ENCODE data around the gene STUM.
"Not testable (repeated sequence)": the region's sequence is repeated elsewhere in the genome, so short reads cannot be mapped to it uniquely, and the experiment has no call there.

STUM gene

GRCh38 chr1:226589008-226589733 is 40.6 kb downstream of the STUM start:
- Histone ChIP-seq H3K9me3 (ENCODE audit: control insufficient read depth, low read length) (no peaks in the 10 kb centered on the region), H3K36me3 (ENCODE audit: control insufficient read depth, insufficient read depth, low read length) (no peaks in the 10 kb centered on the region), H3K4me1 (ENCODE audit: control insufficient read depth, insufficient read depth, low read length, poor library complexity, severe bottlenecking) (no peaks in the 10 kb centered on the region), H3K27me3 (replicated peaks; ENCODE audit: control insufficient read depth, insufficient read depth, low read length, poor library complexity, severe bottlenecking) (no peaks in the 10 kb centered on the region), H3K27ac (ENCODE audit: insufficient read depth, low read length, poor library complexity, severe bottlenecking) (no peak overlapping the region), H3K4me3 (ENCODE audit: insufficient read depth, low read depth, low read length, poor library complexity, severe bottlenecking) (no peak overlapping the region)
- no peak for DNase-seq

- H3K36me3 ChIP-seq (ENCODE audit: control insufficient read depth, insufficient read depth, low read length) = no peaks in the 10 kb centered on the region
- H3K27me3 ChIP-seq (replicated peaks; ENCODE audit: control insufficient read depth, insufficient read depth, low read length, poor library complexity, severe bottlenecking) = no peaks in the 10 kb centered on the region
Observed at GRCh38 chr1:226590614-226591013, 42.0 kb downstream of the STUM start.

DNA sequence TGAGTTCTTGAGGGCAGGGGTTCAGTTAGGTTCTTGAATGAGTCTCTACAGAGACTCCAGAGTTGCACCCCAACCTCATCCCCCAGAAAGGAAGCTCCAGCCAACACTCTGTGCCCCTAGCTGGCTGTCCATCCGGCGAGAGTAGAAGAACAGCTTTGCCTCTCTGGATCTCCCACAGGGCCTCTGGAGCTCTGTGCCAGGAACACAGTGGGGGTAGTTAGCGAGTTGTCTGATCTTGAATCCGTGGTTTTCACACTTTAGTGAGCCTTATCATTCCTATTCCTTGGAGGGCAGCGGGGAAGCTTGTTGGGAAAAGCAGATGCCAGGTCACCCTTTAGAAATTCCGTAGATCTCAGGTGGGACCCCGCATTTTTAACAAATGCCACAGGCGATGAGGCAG is 45.0 kb downstream of the STUM start:
- H3K36me3 ChIP-seq (ENCODE audit: control insufficient read depth, insufficient read depth, low read length) = no peaks in the 10 kb centered on the region
- no peak for DNase-seq
- H3K4me1 ChIP-seq (ENCODE audit: control insufficient read depth, insufficient read depth, low read length, poor library complexity, severe bottlenecking) = no peaks in the 10 kb centered on the region
- no peak overlapping the region for H3K4me3 ChIP-seq (ENCODE audit: insufficient read depth, low read depth, low read length, poor library complexity, severe bottlenecking)
- H3K9me3 ChIP-seq (ENCODE audit: control insufficient read depth, low read length) = no peaks in the 10 kb centered on the region
- H3K27ac ChIP-seq (ENCODE audit: insufficient read depth, low read length, poor library complexity, severe bottlenecking) = no peak overlapping the region
- no peaks in the 10 kb centered on the region for H3K27me3 ChIP-seq (replicated peaks; ENCODE audit: control insufficient read depth, insufficient read depth, low read length, poor library complexity, severe bottlenecking)

More at GRCh38 chr1:226590614-226591013, 42.0 kb downstream of the STUM start:
- no peak overlapping the region for H3K4me3 ChIP-seq (ENCODE audit: insufficient read depth, low read depth, low read length, poor library complexity, severe bottlenecking)
- no peaks in the 10 kb centered on the region for H3K4me1 ChIP-seq (ENCODE audit: control insufficient read depth, insufficient read depth, low read length, poor library complexity, severe bottlenecking)
- H3K9me3 ChIP-seq (ENCODE audit: control insufficient read depth, low read length) = no peaks in the 10 kb centered on the region
- DNase-seq = no peak
- no peak overlapping the region for H3K27ac ChIP-seq (ENCODE audit: insufficient read depth, low read length, poor library complexity, severe bottlenecking)

DNA sequence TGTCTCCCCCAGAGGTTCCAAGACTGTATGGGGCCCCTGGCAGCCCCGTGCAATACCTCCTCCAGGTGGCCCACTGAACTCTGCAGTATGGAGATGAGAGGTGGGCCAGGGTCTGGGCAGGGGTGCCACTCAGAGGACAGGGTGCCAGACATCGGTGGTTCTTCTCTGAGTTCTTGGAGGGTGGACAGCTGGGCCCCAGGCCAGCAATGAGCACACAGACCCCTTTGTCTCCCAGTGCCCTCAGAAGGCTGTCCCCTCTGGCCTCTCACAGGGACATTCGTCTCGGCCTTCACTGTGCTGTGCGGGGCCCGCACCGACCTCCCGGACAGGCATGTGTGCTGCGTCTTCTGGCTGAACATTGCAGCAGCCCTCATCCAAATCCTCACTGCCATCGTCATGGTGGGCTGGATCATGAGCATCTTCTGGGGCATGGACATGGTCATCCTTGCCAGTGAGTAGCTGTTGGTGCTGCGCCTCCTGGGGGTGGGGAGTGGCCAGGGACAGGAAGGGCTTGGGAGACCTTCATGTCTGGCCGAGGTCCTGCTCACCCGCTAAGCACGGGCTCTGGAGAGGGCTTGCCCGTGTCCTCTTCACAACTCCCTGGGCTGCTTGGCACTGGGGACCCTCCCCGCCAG is 48.1 kb downstream of the STUM start:
- Histone ChIP-seq H3K9me3 (ENCODE audit: control insufficient read depth, low read length) (no peaks in the 10 kb centered on the region), H3K4me1 (ENCODE audit: control insufficient read depth, insufficient read depth, low read length, poor library complexity, severe bottlenecking) (no peaks in the 10 kb centered on the region), H3K36me3 (ENCODE audit: control insufficient read depth, insufficient read depth, low read length) (no peaks in the 10 kb centered on the region), H3K4me3 (ENCODE audit: insufficient read depth, low read depth, low read length, poor library complexity, severe bottlenecking) (no peak overlapping the region), H3K27ac (ENCODE audit: insufficient read depth, low read length, poor library complexity, severe bottlenecking) (no peak overlapping the region), H3K27me3 (replicated peaks; ENCODE audit: control insufficient read depth, insufficient read depth, low read length, poor library complexity, severe bottlenecking) (no peaks in the 10 kb centered on the region)
- DNase-seq = no peak

DNA sequence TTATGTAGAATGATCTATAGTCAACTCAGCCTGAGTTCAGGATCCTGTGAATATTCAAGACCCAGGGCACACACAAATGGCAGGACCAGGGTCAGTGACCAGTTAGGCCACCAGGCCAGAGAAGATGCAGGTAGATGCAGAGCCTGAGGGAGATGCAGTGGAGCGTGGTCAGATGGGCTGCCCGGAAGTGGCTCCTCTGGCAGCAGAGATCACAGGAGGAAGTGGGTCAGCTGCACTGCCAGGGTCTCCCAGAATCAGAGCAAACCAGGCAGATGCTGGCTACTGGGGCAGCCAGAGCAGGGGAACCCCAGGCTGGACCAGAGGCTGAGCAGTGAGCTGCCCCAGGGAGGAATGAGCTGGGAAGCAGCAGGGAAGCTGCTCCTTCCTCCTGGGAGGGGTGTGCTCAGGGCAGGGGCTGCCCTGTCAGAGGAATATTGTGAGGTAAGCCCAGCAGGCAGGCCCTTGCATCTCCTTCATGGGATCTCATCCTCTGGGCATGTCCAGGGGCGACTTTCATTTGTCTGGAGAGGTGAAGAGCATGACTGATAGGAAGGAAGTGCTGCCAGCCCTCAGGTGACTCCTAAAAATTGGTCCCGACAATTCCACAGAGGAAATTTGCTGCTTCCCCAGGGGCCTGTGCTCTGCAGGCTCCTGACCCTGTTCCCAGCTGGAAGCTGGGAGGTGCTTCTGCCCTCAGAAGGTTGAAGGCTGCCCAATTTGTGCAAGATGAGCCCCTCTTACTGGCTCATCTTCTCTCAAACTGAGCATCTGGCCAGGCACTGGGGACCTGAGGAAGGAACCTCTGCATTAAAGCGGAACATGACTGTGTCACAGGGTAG is 49.3 kb downstream of the STUM start:
- H3K27me3 ChIP-seq (replicated peaks; ENCODE audit: control insufficient read depth, insufficient read depth, low read length, poor library complexity, severe bottlenecking) = no peaks in the 10 kb centered on the region
- no peak overlapping the region for H3K4me3 ChIP-seq (ENCODE audit: insufficient read depth, low read depth, low read length, poor library complexity, severe bottlenecking)
- H3K36me3 ChIP-seq (ENCODE audit: control insufficient read depth, insufficient read depth, low read length) = no peaks in the 10 kb centered on the region
- H3K9me3 ChIP-seq (ENCODE audit: control insufficient read depth, low read length) = no peaks in the 10 kb centered on the region
- no peaks in the 10 kb centered on the region for H3K4me1 ChIP-seq (ENCODE audit: control insufficient read depth, insufficient read depth, low read length, poor library complexity, severe bottlenecking)
- H3K27ac ChIP-seq (ENCODE audit: insufficient read depth, low read length, poor library complexity, severe bottlenecking) = no peak overlapping the region
- DNase-seq = no peak

DNA sequence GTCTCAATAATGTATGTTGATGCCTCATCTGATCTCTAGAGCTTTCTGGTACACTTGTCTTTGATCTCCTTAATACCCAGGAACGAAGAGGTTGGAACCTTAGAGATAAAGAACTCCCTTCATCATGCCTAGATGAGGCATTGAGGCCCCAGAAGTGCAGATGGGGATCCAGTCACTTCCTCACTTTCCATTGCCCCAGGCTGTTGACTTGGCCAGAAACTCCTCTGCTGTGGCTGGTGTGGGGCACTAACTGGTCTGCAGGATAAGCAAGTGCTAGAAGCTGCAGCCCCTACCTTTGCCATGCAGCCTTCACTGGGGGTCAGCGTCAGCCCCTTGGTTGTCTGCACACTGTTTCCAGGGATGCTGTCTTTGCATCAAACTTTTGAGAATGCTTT is 49.9 kb downstream of the STUM start:
- Histone ChIP-seq H3K27me3 (replicated peaks; ENCODE audit: control insufficient read depth, insufficient read depth, low read length, poor library complexity, severe bottlenecking) (no peaks in the 10 kb centered on the region), H3K9me3 (ENCODE audit: control insufficient read depth, low read length) (no peaks in the 10 kb centered on the region)

DNA sequence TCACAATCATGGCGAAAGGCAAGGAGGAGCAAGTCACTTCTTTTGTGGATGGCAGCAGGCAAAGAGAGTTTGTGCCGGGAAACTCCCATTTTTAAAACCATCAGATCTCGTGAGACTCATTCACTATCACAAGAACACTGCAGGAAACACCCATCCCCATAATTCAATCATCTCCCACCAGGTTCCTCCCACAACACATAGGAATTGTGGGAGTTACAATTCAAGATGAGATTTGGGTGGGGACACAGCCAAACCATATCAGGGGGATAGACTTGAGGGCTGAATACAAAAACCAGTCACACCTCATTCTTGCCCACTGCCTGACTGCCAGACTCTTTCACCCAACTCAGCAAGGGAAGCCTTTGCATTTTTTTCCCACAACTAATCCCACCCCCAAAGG is 50.4 kb downstream of the STUM start:
- not testable (repeated sequence) for DNase-seq; H3K4me1 ChIP-seq (ENCODE audit: control insufficient read depth, insufficient read depth, low read length, poor library complexity, severe bottlenecking); H3K36me3 ChIP-seq (ENCODE audit: control insufficient read depth, insufficient read depth, low read length); H3K4me3 ChIP-seq (ENCODE audit: insufficient read depth, low read depth, low read length, poor library complexity, severe bottlenecking); H3K27ac ChIP-seq (ENCODE audit: insufficient read depth, low read length, poor library complexity, severe bottlenecking); H3K9me3 ChIP-seq (ENCODE audit: control insufficient read depth, low read length); H3K27me3 ChIP-seq (replicated peaks; ENCODE audit: control insufficient read depth, insufficient read depth, low read length, poor library complexity, severe bottlenecking)

More for the DNA sequence above, 49.9 kb downstream of the STUM start:
- no peak for DNase-seq
- Histone ChIP-seq H3K36me3 (ENCODE audit: control insufficient read depth, insufficient read depth, low read length) (no peaks in the 10 kb centered on the region), H3K27ac (ENCODE audit: insufficient read depth, low read length, poor library complexity, severe bottlenecking) (no peak overlapping the region), H3K4me1 (ENCODE audit: control insufficient read depth, insufficient read depth, low read length, poor library complexity, severe bottlenecking) (no peaks in the 10 kb centered on the region), H3K4me3 (ENCODE audit: insufficient read depth, low read depth, low read length, poor library complexity, severe bottlenecking) (no peak overlapping the region)

- no peaks in the 10 kb centered on the region for H3K4me1 ChIP-seq (ENCODE audit: control insufficient read depth, insufficient read depth, low read length, poor library complexity, severe bottlenecking)
- no peak overlapping the region for H3K4me3 ChIP-seq (ENCODE audit: insufficient read depth, low read depth, low read length, poor library complexity, severe bottlenecking)
- H3K9me3 ChIP-seq (ENCODE audit: control insufficient read depth, low read length) = no peaks in the 10 kb centered on the region
- H3K27me3 ChIP-seq (replicated peaks; ENCODE audit: control insufficient read depth, insufficient read depth, low read length, poor library complexity, severe bottlenecking) = no peaks in the 10 kb centered on the region
- no peak overlapping the region for H3K27ac ChIP-seq (ENCODE audit: insufficient read depth, low read length, poor library complexity, severe bottlenecking)
- H3K36me3 ChIP-seq (ENCODE audit: control insufficient read depth, insufficient read depth, low read length) = no peaks in the 10 kb centered on the region
- no peak for DNase-seq
Observed at GRCh38 chr1:226599636-226600238, 51.2 kb downstream of the STUM start.

DNA sequence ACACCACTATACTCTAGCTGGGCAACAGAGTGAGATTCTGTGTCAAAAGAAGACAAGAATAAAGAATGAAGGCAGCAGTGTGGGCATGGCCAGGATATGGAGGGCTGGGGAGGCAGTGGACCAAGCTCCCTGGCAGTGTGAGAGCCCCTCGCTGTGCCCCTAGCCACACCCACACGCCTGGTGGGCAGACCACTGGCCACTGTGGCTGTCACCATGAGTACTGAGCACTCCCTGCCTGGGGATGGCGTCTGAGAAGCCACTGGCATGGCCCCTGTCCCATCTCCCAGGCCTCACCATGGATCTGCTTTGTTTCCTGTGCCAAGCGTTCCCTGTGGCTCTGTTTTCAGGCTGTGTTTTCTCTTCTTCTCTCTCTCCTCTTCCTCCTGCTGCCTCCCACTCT is 51.7 kb downstream of the STUM start:
- Histone ChIP-seq H3K4me3 (ENCODE audit: insufficient read depth, low read depth, low read length, poor library complexity, severe bottlenecking) (no peak overlapping the region), H3K27me3 (replicated peaks; ENCODE audit: control insufficient read depth, insufficient read depth, low read length, poor library complexity, severe bottlenecking) (no peaks in the 10 kb centered on the region)

More for the DNA sequence above, 51.7 kb downstream of the STUM start:
- no peak for DNase-seq
- no peaks in the 10 kb centered on the region for H3K36me3 ChIP-seq (ENCODE audit: control insufficient read depth, insufficient read depth, low read length)
- H3K27ac ChIP-seq (ENCODE audit: insufficient read depth, low read length, poor library complexity, severe bottlenecking) = no peak overlapping the region
- H3K9me3 ChIP-seq (ENCODE audit: control insufficient read depth, low read length) = no peaks in the 10 kb centered on the region
- no peaks in the 10 kb centered on the region for H3K4me1 ChIP-seq (ENCODE audit: control insufficient read depth, insufficient read depth, low read length, poor library complexity, severe bottlenecking)
